ENCODE measurements around the gene FCRL5. TPM values are rescaled to one million over a fixed set of nuclear protein-coding genes. Genes with fewer than 3 reads are reported as not detected.

FCRL5 gene
- total and polyA plus RNA-seq, 2 experiments from 2014 or later, result not detected

- Histone ChIP-seq H3K27ac (no peak overlapping the region), H3K79me2 (no peaks in the 10 kb centered on the region)
- 50% methylated on average over 1 of the region's 1 CpG for WGBS (ENCODE audit: low lambda C conversion rate, missing lambda C conversion rate)
Measured at GRCh38 chr1:157574836-157575235, 22.5 kb upstream of the FCRL5 start.

GRCh38 chr1:157566484-157567300 lies 14.4 kb upstream of the FCRL5 start:
- Histone ChIP-seq H4K20me1 (ENCODE audit: insufficient read depth, poor library complexity, severe bottlenecking) (no peaks in the 10 kb centered on the region), H3K79me2 (no peaks in the 10 kb centered on the region), H3K9me3 (ENCODE audit: low read depth) (no peaks in the 10 kb centered on the region), H2AFZ (no peak overlapping the region), H3K36me3 (replicated peaks; ENCODE audit: insufficient read depth, low read depth) (no peaks in the 10 kb centered on the region), H3K9me2 (replicated peaks; ENCODE audit: insufficient read depth) (no peaks in the 10 kb centered on the region), H3K27me3 (no peaks in the 10 kb centered on the region), H3K4me1 (ENCODE audit: insufficient read depth) (no peaks in the 10 kb centered on the region), H3K27ac (no peak overlapping the region), H3K4me2 (no peak overlapping the region), H3K4me3 (no peak overlapping the region)
- no peak for DNase-seq (ENCODE audit: low spot score)
- 89% methylated on average over 14 of the region's 14 CpGs for WGBS (ENCODE audit: low lambda C conversion rate, missing lambda C conversion rate)
- TF ChIP-seq CTCF (IDR thresholded peaks at IDR 0.05; ENCODE audit: poor library complexity), result no peak
- TF ChIP-seq EZH2phosphoT487 (IDR thresholded peaks at IDR 0.05; ENCODE audit: low read depth, severe bottlenecking, unreplicated experiment), result no peak
- TF ChIP-seq EZH2 (IDR thresholded peaks at IDR 0.05; ENCODE audit: borderline replicate concordance), result no peak

More at GRCh38 chr1:157574836-157575235, 22.5 kb upstream of the FCRL5 start:
- no peaks in the 10 kb centered on the region for H3K36me3 ChIP-seq (replicated peaks; ENCODE audit: insufficient read depth, low read depth)
- H3K27me3 ChIP-seq, result no peaks in the 10 kb centered on the region
- no peaks in the 10 kb centered on the region for H3K4me1 ChIP-seq (ENCODE audit: insufficient read depth)
- H3K9me3 ChIP-seq (ENCODE audit: low read depth), result no peaks in the 10 kb centered on the region
- H3K9me2 ChIP-seq (replicated peaks; ENCODE audit: insufficient read depth), result no peaks in the 10 kb centered on the region
- no peak overlapping the region for H3K4me3 ChIP-seq
- H4K20me1 ChIP-seq (ENCODE audit: insufficient read depth, poor library complexity, severe bottlenecking), result no peaks in the 10 kb centered on the region
- no peak for DNase-seq (ENCODE audit: low spot score)
- TF ChIP-seq EZH2phosphoT487 (IDR thresholded peaks at IDR 0.05; ENCODE audit: low read depth, severe bottlenecking, unreplicated experiment) (no peak), CTCF (IDR thresholded peaks at IDR 0.05; ENCODE audit: poor library complexity) (no peak), EZH2 (IDR thresholded peaks at IDR 0.05; ENCODE audit: borderline replicate concordance) (no peak)
- no peak overlapping the region for H3K4me2 ChIP-seq
- no peak overlapping the region for H2AFZ ChIP-seq

GRCh38 chr1:157562515-157562914 lies 10.2 kb upstream of the FCRL5 start:
- Histone ChIP-seq H3K4me1 (ENCODE audit: insufficient read depth) (no peaks in the 10 kb centered on the region), H3K9me2 (replicated peaks; ENCODE audit: insufficient read depth) (no peaks in the 10 kb centered on the region), H4K20me1 (ENCODE audit: insufficient read depth, poor library complexity, severe bottlenecking) (no peaks in the 10 kb centered on the region), H3K79me2 (no peaks in the 10 kb centered on the region), H3K4me2 (no peak overlapping the region), H3K36me3 (replicated peaks; ENCODE audit: insufficient read depth, low read depth) (no peaks in the 10 kb centered on the region), H3K9me3 (ENCODE audit: low read depth) (no peaks in the 10 kb centered on the region), H3K27ac (no peak overlapping the region), H3K4me3 (no peak overlapping the region), H2AFZ (no peak overlapping the region), H3K27me3 (no peaks in the 10 kb centered on the region)
- WGBS (ENCODE audit: low lambda C conversion rate, missing lambda C conversion rate), result 46% methylated on average over 2 of the region's 2 CpGs
- DNase-seq (ENCODE audit: low spot score), result no peak
- no peak for TF ChIP-seq CTCF (IDR thresholded peaks at IDR 0.05; ENCODE audit: poor library complexity)
- TF ChIP-seq EZH2 (IDR thresholded peaks at IDR 0.05; ENCODE audit: borderline replicate concordance), result no peak
- no peak for TF ChIP-seq EZH2phosphoT487 (IDR thresholded peaks at IDR 0.05; ENCODE audit: low read depth, severe bottlenecking, unreplicated experiment)
